ENCODE data around the gene IL6R.
"Not testable (repeated sequence)": the region's sequence is repeated elsewhere in the genome, so short reads cannot be mapped to it uniquely, and the experiment has no call there.

Gene IL6R

GRCh38 chr1:154404984-154405746, at the start of gene IL6R:
Gene IL6R (plus strand): TSS chr1:154405343. CDS start chr1:154405630, 287 bp downstream.
- DNase-seq (ENCODE audit: low read depth in 2 of 2, low spot score in 1 of 2) = peak in 1 of 2 donors; percentile 52

DNA sequence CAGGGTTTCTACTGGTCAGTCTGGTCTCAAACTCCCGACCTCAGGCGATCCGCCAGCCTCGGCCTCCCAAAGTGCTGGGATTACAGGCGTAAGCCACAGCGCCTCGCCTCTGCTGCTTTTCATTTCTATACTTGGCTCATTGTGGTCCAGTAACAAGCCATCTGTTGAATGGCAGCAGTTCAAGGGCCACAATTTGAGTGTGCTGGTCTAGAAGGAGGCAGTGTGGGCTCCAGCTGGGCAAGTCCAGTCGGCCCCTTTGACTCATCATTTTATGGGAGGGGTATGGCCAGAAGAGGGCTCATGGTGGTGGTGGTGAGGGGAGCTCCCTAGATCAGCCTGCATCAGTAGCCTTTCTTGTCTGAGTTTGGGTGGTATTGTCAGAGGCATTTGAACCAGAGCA, 46.6 kb upstream of the IL6R start:
- DNase-seq (ENCODE audit: low read depth in 2 of 2, low spot score in 1 of 2) = no peak

- DNase-seq (ENCODE audit: low read depth in 2 of 2, low spot score in 1 of 2) = no peak
Observed at GRCh38 chr1:154360288-154360687, 44.9 kb upstream of the IL6R start.

DNA sequence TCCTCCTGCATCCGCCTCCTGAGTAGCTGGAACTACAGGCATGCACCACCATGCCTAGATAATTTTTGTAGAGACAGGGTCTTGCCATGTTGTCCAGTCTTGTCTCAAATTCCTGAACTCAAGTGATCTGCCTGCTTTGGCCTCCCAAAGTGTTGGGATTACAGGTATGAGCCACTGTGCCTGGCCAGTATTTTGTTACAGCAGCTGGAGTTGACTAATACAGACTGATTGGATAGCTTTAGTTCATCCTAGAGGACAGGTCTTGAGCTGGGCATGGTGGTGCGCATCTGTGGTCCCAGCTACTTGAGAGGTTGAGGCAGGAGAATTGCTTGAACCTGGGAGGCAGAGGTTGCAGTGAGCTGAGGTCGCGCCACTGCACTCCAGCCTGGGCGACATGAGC, 44.3 kb upstream of the IL6R start:
- DNase-seq (ENCODE audit: low read depth in 2 of 2, low spot score in 1 of 2) = not testable (repeated sequence)

DNA sequence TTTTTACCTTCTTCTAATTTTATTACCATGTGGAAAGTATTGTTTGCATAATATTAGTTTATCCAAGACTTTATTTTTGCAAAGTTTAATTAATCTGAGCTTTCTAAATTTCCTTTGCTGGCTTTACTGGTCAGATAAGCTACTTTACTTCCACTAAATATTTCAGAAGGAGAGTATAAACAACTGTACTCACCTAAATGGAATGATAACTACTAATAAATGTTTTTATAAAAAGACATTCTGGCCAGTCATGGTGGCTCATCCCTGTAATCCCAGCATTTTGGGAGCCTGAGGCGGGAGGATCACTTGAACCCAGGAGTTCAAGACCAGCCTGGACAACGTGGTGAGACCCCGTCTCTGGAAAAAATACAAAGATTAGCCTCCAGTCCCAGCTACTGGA, 43.8 kb upstream of the IL6R start:
- no peak for DNase-seq (ENCODE audit: low read depth in 2 of 2, low spot score in 1 of 2)

GRCh38 chr1:154371436-154371835, 33.7 kb upstream of the IL6R start:
- DNase-seq (ENCODE audit: low read depth in 2 of 2, low spot score in 1 of 2) = no peak

GRCh38 chr1:154373777-154374357, 31.3 kb upstream of the IL6R start:
- not testable (repeated sequence) for DNase-seq (ENCODE audit: low read depth in 2 of 2, low spot score in 1 of 2)

- no peak for DNase-seq (ENCODE audit: low read depth in 2 of 2, low spot score in 1 of 2)
Observed at GRCh38 chr1:154379301-154379700, 25.8 kb upstream of the IL6R start.

GRCh38 chr1:154384650-154385489, 20.3 kb upstream of the IL6R start:
- DNase-seq (ENCODE audit: low read depth in 2 of 2, low spot score in 1 of 2) = no peak

- DNase-seq (ENCODE audit: low read depth in 2 of 2, low spot score in 1 of 2) = no peak
Observed at GRCh38 chr1:154386643-154387352, 18.3 kb upstream of the IL6R start.

- DNase-seq (ENCODE audit: low read depth in 2 of 2, low spot score in 1 of 2) = no peak
Observed at GRCh38 chr1:154391086-154391770, 13.9 kb upstream of the IL6R start.

GRCh38 chr1:154398141-154398540, 7.0 kb upstream of the IL6R start:
- DNase-seq (ENCODE audit: low read depth in 2 of 2, low spot score in 1 of 2) = no peak

GRCh38 chr1:154398678-154399077, 6.5 kb upstream of the IL6R start:
- no peak for DNase-seq (ENCODE audit: low read depth in 2 of 2, low spot score in 1 of 2)

- DNase-seq (ENCODE audit: low read depth in 2 of 2, low spot score in 1 of 2) = no peak
Observed at GRCh38 chr1:154400381-154400801, 4.8 kb upstream of the IL6R start.

DNA sequence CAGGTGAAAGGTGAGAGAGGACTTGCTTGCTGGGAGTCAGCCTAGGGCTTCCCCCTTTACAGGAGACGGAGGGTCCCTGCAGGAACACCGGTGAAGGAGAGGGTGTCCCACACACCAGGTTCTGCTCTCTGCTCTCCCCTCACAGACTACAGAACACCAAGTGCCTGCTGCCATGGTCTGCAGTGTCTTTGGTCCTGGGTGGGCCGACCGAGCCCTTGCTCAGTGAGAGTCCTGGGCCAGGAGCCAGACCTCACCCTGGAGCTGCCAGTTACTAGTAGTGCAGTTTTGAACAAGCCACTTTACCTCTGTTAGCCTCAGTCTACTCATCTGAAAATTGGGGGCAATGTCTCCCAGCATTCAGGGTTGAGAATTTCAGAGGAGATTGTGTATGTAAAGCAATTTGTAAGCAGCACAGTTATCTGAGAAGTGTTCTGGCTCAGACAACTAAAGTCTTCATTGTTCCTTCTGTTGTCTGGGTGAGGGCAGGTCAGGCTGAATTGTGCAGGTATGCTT, 2.7 kb upstream of the IL6R start:
- no peak for DNase-seq (ENCODE audit: low read depth in 2 of 2, low spot score in 1 of 2)

DNA sequence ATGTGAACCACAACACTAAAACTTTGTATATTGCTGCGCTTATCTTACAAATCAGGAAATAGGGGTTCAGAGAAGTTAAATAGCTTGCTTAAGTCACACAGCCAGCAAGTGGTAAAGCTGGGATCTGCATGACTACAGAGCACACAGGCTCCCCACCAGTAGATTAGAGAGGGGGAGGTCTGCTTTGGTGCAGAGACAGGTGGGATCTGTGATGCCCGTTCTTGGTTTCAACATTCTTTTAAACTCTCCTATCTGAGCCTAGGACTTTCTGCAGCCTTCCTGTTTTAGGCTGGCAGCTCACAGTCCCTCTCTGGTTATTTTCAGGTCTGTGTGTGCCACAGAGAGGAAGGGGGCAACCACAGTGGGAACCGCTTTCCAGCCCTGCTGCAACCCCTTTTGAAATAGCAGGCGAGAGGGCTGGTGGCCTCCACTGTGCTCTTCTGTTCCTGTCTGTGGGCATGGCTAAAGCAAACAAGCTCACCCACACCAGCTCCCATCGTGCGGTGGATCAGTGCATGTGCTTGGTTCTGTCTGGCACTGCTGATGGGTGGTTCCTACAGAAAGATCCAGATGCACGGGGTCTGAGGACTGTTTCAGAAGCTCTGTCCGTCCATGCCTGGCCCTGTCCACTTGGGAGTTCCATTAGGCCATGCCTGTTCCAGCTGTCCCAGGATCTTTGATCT, 1.7 kb upstream of the IL6R start:
- DNase-seq (ENCODE audit: low read depth in 2 of 2, low spot score in 1 of 2) = no peak

DNA sequence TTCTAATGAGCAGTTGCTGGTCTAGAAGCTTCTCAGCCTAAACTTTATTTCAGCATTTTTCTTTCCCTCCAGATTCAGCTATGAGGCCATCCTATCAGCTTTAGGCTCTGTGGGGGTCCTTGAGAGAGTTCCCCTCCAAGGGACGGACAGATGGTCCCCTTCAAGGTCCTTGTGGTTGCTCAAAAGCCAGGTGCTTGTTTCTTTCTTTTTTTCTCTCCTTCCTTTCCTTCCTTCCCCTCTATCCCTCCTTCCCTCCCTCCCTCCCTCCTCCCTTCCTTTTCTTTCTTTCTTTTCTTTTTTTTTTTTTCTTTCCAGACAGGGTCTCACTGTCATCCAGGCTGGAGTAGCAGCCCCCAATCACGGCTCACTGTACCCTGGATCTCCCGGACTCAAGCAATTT, 1.2 kb upstream of the IL6R start:
- no peak for DNase-seq (ENCODE audit: low read depth in 2 of 2, low spot score in 1 of 2)

DNA sequence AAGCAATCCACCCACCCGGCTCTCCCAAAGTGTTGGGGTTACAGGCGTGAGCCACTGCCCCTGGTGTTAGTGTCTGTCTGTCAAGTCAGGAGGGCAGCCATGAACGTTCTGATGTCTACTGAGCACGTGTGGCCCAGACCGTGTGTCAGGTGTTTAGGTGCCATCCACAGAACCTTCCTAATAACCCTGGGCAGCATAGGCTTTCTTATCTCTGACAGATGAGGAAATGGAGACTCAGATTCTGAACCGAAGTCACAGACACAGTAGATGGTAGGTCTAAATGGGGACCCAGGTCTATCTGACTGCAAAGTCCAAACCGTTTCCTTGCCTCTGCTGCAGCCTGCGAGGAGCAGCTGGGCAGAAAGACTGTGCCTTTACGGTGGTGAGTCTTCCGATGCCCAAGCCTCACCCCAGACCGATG, 622 bp upstream of the IL6R start:
- DNase-seq (ENCODE audit: low read depth in 2 of 2, low spot score in 1 of 2) = no peak

DNA sequence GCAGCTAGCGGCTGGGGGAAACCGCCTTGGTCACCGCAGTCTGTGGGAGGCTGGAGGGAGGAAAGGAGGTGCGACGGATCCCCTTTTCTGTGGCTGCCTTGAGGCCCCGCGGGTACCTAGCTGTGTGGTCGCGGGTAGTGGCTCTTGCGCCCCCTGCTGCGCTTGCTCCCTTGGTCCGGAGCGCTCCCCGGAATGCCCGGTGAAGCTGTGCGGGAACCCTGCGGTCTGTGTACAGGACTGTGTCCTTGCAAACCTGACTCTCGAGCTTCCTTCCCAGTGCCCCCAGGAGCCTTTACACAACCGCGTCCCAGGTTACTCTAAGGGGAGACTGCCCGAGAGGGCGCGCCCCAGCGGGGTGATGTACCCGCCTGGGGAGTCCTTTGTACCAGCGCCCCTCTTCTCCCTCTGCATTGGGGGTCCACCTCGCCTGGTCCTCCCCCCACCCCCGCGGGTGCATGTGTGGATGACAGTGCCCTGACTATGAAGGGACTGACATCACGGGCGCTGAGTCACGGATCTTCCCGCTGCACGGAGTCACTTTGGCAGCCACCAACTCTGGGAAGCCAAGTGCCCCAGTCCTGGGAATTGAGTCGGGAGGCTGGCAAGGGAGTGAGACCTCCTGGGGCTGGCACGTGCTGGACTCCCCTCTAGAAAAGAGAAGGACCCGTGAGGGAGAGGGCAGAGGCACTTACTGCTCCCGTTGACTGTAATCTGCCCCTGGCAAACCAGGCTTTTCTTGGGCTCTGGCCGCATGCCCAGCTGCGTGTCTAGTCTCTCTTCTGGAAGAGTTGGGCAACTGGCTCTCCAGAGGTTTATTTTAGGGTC, 816 bp downstream of the IL6R start:
- no peak for DNase-seq (ENCODE audit: low read depth in 2 of 2, low spot score in 1 of 2)
